ENCODE results near the gene RCL1.

RCL1 gene

GRCh38 chr9:4814913-4815312, 22.2 kb downstream of the RCL1 start:
- no peak for DNase-seq

- DNase-seq: no peak
Measured at GRCh38 chr9:4815381-4815956, 22.7 kb downstream of the RCL1 start.

- DNase-seq: no peak
Measured at GRCh38 chr9:4820168-4820567, 27.4 kb downstream of the RCL1 start.

DNA sequence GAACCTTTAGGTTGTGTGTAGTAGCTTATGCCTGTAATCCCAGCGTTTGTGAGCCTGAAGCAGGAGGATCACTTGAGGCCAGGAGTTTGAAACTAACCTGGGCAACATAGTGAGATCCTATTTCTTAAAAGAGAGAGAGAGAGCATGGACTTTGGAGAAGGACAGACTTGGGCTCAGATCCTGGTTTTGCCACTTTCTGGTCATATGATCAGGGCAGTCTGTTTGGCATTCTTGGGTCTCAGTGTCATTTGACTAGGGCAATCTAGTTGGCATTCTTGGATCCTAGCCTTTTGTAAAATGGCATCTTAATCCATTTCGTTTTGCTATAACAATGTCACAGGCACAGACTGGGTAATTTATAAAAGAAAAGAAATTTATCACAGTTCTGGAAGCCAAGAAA, 28.4 kb downstream of the RCL1 start:
- no peak for DNase-seq

GRCh38 chr9:4822057-4822456, 29.3 kb downstream of the RCL1 start:
- DNase-seq: no peak

DNA sequence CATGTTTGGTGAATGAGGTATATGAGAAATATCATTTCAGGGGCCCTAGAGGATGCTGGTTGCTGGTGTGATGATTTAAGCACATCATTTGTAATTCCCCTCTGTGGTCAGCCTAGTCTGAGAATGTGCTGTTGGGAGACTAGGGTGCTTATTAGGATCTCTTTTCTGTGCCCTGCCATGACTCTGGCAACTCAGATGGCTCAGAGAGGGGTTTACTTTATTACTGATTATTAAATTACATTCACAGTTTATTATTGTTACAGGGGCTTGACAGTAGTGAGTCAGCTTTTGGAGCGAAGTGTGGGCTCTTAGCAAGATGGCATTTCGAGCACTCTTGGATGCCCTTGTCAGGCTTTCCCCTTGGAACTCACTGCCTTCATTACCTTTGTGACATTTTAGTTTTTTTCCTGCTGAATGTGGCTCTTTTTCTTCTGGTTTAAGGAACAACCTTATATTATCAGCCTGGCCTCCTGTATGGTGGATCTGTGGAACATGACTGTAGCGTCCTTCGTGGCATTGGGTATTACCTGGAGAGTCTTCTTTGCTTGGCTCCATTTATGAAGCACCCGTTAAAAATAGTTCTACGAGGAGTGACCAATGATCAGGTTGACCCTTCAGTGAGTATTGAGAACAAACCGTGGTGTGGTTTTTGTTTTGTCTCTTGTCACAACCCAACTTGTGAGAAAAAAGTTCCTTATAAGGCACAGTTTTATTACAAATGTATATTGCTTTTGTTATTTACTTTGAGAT, 33.8 kb downstream of the RCL1 start:
- no peak for DNase-seq

DNA sequence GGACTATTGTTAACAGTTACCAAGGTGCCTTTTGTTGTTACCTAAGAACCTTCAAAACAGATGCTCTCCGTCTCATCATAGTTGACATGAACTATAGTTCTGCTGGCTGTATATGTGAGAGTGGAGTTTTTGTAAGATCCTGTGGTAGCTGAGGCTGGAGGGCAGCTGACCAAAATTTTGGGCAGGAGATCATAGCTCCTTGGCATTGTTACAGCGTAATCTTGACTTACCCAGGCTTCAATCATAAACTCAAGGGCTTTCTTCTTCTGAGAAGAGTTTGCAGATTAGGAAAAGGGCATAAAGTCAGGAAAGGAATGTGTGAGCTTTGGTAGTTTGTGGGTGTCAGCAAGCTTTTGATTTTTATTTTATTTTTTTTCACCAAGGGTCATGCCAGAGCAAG, 34.5 kb downstream of the RCL1 start:
- DNase-seq: no peak

DNA sequence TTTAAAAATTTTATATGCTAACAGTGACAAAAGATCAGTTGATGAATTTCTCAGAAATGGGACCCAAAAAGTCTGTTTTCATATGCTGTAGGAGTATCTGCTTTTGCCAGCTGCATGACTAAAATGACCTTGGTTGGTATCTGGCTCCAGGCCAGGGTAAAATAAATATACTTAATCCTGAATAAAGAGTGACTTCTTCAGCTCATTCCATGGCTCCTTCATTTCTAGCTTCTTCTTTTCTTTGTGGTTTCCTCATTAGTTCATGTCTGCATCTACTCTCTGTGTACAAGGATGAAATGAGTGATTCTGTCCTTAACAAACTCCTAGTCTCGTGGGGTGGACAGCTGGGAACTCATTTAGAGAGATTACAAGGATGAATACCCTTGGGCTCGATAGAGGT, 36.0 kb downstream of the RCL1 start:
- no peak for DNase-seq

- DNase-seq: no peak
Measured at GRCh38 chr9:4829969-4830368, 37.2 kb downstream of the RCL1 start.

GRCh38 chr9:4830699-4831098, 38.0 kb downstream of the RCL1 start:
- DNase-seq: no peak

GRCh38 chr9:4831119-4831518, 38.4 kb downstream of the RCL1 start:
- no peak for DNase-seq

DNA sequence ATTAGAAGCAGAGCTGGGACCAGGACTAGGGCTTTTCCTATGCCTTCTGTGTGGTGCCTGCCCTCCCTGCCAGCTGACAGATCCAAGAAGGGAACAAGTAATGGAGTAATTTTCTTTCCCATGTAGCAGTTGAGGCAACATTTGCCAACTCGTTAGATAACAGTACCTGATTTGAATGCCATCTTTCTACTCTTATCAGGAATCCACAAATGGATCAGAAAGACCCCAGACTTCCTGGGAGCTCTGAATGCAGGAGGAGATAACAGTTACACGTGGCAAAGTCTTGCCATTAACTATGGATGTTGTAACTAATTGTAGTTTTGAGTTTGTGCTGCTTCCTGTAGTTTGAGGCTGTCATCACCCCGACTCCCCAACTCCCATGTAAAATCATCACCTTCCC, 39.2 kb downstream of the RCL1 start:
- no peak for DNase-seq

DNA sequence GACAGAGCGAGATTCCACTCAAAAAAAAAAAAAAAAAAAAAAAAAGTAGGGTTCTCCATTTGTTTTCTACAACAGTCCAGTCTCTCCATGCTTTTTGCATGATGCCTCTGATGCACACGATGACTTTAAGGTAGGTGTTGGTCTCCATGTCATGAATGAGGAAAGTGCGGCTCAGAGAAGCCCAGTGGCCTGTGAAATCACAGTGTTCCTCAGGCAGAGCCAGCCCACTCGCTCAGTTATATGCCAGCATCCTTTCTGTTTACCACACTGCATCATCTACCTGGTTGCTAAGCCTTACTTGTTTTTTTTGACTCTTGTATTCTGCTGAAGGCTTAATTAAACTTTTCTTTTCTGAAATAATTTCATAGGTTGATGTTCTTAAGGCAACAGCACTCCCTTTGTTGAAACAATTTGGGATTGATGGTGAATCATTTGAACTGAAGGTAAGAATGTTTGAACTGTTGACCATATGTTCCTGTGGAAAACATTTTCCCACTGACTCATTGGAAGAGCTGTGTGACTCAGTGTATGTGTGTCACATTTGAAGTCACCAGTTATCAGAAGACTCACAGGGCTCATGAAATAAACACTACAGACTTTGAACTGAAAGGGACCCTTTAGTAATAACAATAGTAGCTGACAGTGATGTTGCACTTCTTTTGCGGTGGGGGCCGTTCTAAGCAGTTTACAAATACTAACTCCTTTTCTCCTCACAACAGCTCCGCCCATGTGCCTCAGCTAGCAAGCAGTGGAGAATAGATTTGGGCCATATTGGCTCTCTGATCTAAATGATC, 40.2 kb downstream of the RCL1 start:
- no peak for DNase-seq

GRCh38 chr9:4833781-4834560, 41.2 kb downstream of the RCL1 start:
- no peak for DNase-seq

- DNase-seq: no peak
Measured at GRCh38 chr9:4836676-4837075, 43.9 kb downstream of the RCL1 start.

- no peak for DNase-seq
Measured at GRCh38 chr9:4837261-4838188, 44.8 kb downstream of the RCL1 start.

DNA sequence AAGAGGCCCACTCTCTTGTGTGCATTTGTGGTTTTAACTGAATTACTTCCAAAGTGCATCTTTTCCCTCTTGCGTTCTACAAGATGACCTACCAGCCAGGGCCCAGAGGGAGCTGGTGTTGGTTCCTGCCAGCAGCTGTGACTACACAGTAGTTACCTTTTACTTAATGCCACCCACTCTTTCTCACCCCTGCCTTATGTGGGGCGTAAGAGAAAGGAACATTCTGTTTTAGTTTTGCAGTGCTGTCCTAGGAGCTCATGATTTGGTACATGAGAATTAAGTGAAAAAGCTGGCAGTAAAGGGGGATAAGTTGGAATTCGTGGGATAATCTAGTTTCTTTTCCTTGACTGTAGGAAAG, 45.4 kb downstream of the RCL1 start:
- no peak for DNase-seq

DNA sequence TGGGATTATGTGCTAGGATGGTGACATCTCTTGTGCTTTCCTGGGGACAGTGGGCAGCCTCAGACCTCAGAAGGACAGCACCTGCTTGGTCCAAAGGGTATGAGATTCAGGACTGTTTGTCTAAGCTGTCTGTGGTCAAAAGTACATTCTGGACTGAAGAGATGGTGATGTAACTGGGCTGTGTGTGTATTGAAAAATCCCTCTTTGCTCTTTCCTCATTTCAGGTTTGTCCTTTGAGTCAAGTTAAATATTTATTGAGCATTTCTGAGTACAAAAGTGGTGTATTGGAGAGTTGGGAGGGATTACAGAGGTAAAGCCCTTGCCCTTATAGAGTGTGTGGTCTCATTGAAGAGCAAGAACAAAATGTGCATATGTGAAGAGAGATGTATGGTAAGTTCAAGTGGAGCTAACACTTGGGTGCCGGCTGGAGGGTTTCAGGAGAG, 46.7 kb downstream of the RCL1 start:
- no peak for DNase-seq

- no peak for DNase-seq
Measured at GRCh38 chr9:4840018-4840417, 47.3 kb downstream of the RCL1 start.

GRCh38 chr9:4842213-4842612, 49.5 kb downstream of the RCL1 start:
- no peak for DNase-seq

GRCh38 chr9:4842734-4843133, 50.0 kb downstream of the RCL1 start:
- DNase-seq: no peak

Data from CD4-positive, alpha-beta T cell treated with Interleukin-6 for 4 hours (primary cell).